WERI-Rb-1 (cell line): Measurements from ENCODE around the gene FIBP.

Experiments used
- DNase-seq: peaks from one replicate; pipeline ENCODE4 v3.0.0-alpha.2; 2020
- H3K27ac ChIP-seq: fragments of 250-450 bp; sonication (Bioruptor Pico); 2 replicates; pipeline ENCODE4 v1.5.1; 2020; ENCODE audit warnings: mild to moderate bottlenecking, moderate library complexity
- H3K27me3 ChIP-seq: fragments of 250-450 bp; sonication (Bioruptor Pico); 2 replicates; pipeline ENCODE4 v1.5.1; 2021; ENCODE audit warnings: mild to moderate bottlenecking, low read depth, moderate library complexity; ENCODE audit not compliant: insufficient read depth, severe bottlenecking
- H3K36me3 ChIP-seq: fragments of 250-450 bp; sonication (Bioruptor Pico); 2 replicates; pipeline ENCODE4 v1.5.1; 2020; ENCODE audit warnings: mild to moderate bottlenecking, moderate library complexity
- H3K4me3 ChIP-seq: 2 replicates; pipeline ENCODE4 v1.5.1; 2011; ENCODE audit warnings: low read depth, mild to moderate bottlenecking, control low read depth, low read length
- H3K9me3 ChIP-seq: fragments of 250-450 bp; sonication (Bioruptor Pico); 2 replicates; pipeline ENCODE4 v1.5.1; 2021; ENCODE audit warnings: mild to moderate bottlenecking, moderate library complexity; ENCODE audit not compliant: severe bottlenecking
- TF ChIP-seq, protein P1 (sequence below): IDR thresholded peaks from 2 replicates; pipeline ENCODE4 v1.5.1; 2011; ENCODE audit warnings: low read depth, mild to moderate bottlenecking, control low read depth, inconsistent platforms, low read length

FIBP gene

DNA sequence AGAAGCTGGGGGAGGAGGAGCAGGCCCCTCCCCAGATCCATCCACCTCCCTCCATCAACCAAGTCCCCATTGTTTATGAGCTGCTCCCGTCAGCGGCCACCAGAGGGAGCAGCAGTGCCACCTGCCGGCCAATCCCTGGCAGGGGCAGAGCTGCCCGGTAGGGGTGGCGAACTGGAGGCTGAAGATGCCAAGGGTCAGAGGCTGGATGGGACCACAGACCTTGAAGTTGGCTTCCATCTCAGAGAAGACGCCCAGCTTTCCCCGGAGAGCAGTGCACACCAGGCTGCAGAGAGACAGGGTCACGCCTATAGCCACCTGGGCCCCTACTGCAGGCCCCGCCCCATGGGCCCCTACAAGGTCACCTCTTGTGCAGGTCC lies 3.6 kb downstream of the FIBP start:
- TF ChIP-seq, protein P1, sequence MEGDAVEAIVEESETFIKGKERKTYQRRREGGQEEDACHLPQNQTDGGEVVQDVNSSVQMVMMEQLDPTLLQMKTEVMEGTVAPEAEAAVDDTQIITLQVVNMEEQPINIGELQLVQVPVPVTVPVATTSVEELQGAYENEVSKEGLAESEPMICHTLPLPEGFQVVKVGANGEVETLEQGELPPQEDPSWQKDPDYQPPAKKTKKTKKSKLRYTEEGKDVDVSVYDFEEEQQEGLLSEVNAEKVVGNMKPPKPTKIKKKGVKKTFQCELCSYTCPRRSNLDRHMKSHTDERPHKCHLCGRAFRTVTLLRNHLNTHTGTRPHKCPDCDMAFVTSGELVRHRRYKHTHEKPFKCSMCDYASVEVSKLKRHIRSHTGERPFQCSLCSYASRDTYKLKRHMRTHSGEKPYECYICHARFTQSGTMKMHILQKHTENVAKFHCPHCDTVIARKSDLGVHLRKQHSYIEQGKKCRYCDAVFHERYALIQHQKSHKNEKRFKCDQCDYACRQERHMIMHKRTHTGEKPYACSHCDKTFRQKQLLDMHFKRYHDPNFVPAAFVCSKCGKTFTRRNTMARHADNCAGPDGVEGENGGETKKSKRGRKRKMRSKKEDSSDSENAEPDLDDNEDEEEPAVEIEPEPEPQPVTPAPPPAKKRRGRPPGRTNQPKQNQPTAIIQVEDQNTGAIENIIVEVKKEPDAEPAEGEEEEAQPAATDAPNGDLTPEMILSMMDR = peak; percentile 99
- Histone ChIP-seq H3K27ac (no peak overlapping the region), H3K36me3 (peaks cover 52% of the 10 kb centered on the region), H3K27me3 (no peaks in the 10 kb centered on the region), H3K4me3 (no peak overlapping the region), H3K9me3 (no peaks in the 10 kb centered on the region)
- DNase-seq = peak; percentile 80

DNA sequence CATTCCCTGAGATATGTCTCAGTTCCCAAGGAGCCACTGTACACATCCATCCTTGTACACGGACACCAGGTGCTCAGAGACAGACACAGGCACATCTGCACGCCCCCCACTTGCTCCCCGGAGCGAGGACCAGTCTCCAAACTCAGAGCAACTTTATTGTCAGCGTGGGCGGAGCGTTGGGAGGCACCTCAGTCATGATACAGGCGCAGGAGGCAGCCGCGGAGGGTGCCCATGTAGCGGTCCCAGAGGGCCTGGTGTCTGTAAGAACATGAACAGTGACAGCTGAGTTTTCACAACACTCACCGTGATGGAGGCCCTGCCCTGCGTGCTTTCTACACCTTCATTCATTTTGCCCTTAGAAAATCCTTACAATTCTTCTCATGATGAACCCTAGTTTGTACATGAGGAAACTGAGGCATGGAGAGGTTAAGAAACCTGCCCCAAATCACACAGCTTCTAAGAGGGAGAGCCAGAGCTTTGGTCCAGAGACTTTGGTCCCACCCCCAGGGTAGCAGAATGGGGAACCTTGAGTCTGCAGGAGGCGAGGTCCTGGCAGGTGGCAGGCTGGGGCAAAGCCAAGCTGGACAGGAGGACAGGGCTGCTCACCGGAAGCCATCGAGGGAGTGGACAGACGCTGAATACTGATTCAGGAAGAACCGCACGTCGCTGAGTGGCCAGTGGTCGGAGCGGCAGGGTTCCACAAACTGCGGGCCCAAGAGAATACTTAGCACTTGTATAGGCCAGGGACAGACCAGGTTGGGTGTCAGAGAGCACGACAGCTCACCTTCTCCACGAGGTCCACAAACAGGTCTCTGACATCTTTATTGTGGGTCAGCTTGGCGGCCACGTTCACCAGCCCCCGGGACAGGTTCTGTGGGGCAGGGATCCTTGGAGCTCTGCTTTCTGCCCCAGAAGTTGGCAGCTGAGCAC lies 4.2 kb downstream of the FIBP start:
- no peaks in the 10 kb centered on the region for H3K9me3 ChIP-seq
- H3K27me3 ChIP-seq = no peaks in the 10 kb centered on the region
- no peak for DNase-seq
- peaks cover 52% of the 10 kb centered on the region for H3K36me3 ChIP-seq
- H3K4me3 ChIP-seq = no peak overlapping the region
- TF ChIP-seq, protein P1 = no peak
- no peak overlapping the region for H3K27ac ChIP-seq

DNA sequence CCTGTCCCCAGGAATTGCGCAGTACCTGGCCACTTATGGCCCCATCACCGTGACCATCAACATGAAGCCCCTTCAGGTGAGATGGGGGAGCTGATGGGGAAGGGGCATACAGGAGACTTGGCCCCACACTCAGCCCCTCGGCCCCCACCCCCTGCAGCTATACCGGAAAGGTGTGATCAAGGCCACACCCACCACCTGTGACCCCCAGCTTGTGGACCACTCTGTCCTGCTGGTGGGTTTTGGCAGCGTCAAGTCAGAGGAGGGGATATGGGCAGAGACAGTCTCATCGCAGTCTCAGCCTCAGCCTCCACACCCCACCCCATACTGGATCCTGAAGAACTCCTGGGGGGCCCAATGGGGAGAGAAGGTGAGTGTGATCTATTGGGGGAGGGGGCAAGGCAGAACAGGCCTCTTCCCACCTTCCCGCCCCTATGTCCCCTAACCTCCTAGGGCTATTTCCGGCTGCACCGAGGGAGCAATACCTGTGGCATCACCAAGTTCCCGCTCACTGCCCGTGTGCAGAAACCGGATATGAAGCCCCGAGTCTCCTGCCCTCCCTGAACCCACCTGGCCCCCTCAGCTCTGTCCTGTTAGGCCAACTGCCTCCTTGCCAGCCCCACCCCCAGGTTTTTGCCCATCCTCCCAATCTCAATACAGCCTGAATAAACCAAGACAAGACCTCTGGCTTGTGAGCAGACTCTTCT lies 5.1 kb downstream of the FIBP start:
- H3K36me3 ChIP-seq = peaks cover 52% of the 10 kb centered on the region
- H3K4me3 ChIP-seq = no peak overlapping the region
- H3K27me3 ChIP-seq = no peaks in the 10 kb centered on the region
- no peaks in the 10 kb centered on the region for H3K9me3 ChIP-seq
- no peak overlapping the region for H3K27ac ChIP-seq
- TF ChIP-seq, protein P1 = no peak
- no peak for DNase-seq

DNA sequence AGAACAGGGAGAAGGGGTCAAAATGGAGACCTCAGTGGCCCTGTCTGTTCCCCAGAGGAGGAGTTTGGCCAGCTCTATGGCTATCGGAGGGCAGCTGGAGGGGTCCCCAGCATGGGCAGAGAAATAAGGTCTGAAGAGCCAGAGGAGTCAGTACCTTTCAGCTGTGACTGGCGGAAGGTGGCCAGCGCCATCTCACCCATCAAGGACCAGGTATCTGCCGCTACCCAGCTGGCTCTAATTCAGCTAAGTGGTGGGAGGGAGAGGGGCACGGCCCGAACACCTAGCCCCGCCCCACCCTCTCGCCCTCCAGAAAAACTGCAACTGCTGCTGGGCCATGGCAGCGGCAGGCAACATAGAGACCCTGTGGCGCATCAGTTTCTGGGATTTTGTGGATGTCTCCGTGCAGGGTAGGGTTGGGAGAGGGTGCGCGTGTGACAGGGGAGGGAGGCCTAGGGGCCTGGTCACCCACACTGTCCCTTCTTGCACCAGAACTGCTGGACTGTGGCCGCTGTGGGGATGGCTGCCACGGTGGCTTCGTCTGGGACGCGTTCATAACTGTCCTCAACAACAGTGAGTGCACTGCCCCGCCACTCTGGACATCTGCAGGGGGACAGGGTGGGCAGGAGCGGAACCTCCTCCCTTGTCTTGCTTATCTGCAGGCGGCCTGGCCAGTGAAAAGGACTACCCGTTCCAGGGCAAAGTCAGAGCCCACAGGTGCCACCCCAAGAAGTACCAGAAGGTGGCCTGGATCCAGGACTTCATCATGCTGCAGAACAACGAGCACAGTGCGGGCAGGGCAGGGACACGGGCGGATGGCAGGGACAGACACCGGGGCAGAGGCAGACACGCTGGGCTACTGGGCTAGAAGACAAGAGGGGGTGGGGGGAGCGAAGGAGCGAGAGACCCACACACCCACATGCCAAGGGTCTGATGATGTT lies 5.9 kb downstream of the FIBP start:
- Histone ChIP-seq H3K9me3 (no peaks in the 10 kb centered on the region), H3K36me3 (peaks cover 52% of the 10 kb centered on the region), H3K27me3 (no peaks in the 10 kb centered on the region), H3K27ac (no peak overlapping the region), H3K4me3 (no peak overlapping the region)
- DNase-seq = no peak
- TF ChIP-seq, protein P1 = no peak

DNA sequence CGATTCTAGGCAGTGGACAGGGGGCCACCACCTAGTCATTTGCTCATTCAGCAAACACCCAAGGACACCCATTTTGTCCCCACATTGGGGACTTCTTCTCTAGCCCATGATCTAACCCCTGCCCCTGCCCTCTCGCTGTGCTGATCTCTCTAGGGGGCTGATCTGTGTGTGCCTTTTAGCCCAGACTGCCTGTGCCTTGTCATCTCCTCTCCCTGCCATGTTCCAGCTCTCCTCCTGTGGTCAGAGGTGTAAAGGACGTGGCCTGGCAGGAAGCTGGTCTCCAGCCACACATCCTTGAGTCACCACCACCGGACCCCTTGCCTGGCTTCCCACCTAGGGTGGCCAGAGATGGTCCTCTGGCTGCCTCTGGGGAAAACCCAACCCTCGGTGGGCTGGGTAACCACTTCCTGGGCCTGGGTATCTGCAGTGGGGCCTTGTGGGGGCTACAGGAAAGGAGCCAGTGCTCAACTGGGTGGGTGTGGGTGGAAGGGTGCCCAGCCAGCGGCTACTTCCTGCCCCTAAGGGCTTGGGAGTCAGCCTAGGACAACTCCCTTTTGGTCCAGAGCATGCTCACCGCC lies 7.3 kb downstream of the FIBP start:
- Histone ChIP-seq H3K4me3 (no peak overlapping the region), H3K36me3 (peaks cover 40% of the 10 kb centered on the region), H3K9me3 (no peaks in the 10 kb centered on the region), H3K27me3 (no peaks in the 10 kb centered on the region), H3K27ac (no peak overlapping the region)
- TF ChIP-seq, protein P1 = no peak
- DNase-seq = no peak
